ENCODE measurements around the gene MTMR12. TPM values are rescaled to one million over a fixed set of nuclear protein-coding genes. Genes with fewer than 3 reads are reported as not detected.
A peak's percentile ranks its signal among the peaks of the same experiment; 100 is the strongest.

The MTMR12 gene
- total and polyA plus RNA-seq, 2 of the 8 experiments (the other 6 are each of a cell fraction or from before 2014, with no cell fraction given) = 19.1 to 59.3 TPM

GRCh38 chr5:32223972-32224609 is 88.6 kb downstream of the MTMR12 start:
- Histone ChIP-seq H3K9me3 (ENCODE audit: insufficient read depth in 2 of 2, low read depth in 1 of 2, low read length in 1 of 2) (no peaks in the 10 kb centered on the region), H3K79me1 (ENCODE audit: low read depth, low read length) (no peaks in the 10 kb centered on the region), H4K20me1 (replicated peaks in 1 of 2; ENCODE audit: control insufficient read depth in 1 of 2, insufficient read depth in 2 of 2, low read length in 2 of 2) (no peaks in the 10 kb centered on the region), H3K27ac (ENCODE audit: low read depth, low read length) (no peak overlapping the region), H3K14ac (ENCODE audit: insufficient read length) (peak overlapping the region; percentile 92), H3K9ac (replicated peaks in 1 of 4; ENCODE audit: extremely low read depth in 1 of 4, low read depth in 3 of 4, low read length in 3 of 4) (no peak overlapping the region), H3K27me3 (replicated peaks in 1 of 4; ENCODE audit: control insufficient read depth in 3 of 4, extremely low read depth in 1 of 4, insufficient read depth in 3 of 4, low read length in 3 of 4) (no peaks in the 10 kb centered on the region), H2BK5ac (ENCODE audit: low read depth, low read length) (peak overlapping the region; percentile 82; the same call in 1 of the 2 replicates), H3K56ac (replicated peaks; ENCODE audit: insufficient read length, low read depth, low read length) (no peak overlapping the region), H4K5ac (ENCODE audit: insufficient read length, low read depth, low read length) (no peak overlapping the region), H4K8ac (ENCODE audit: extremely low read depth, insufficient read depth, low read length) (no peak overlapping the region), H3K18ac (ENCODE audit: extremely low read depth, low read length) (no peak overlapping the region; the same call in 1 of the 2 replicates), H3K4me2 (ENCODE audit: insufficient read depth in 1 of 2, low read depth in 2 of 2, low read length in 2 of 2) (peak overlapping the region in 1 of 2 experiments; percentile 38; a peak in 1 of 4 replicates), H3K4me3 (ENCODE audit: extremely low read depth in 1 of 4, insufficient read depth in 2 of 4, low read depth in 3 of 4, low read length in 4 of 4) (no peak overlapping the region), H2BK12ac (ENCODE audit: low read depth, low read length) (peak overlapping the region; percentile 86; the same call in 1 of the 2 replicates), H2BK20ac (ENCODE audit: low read length) (no peak overlapping the region), H3K4ac (replicated peaks; ENCODE audit: insufficient read length, low read depth, low read length) (peak overlapping the region; percentile 84), H3K23ac (ENCODE audit: insufficient read length) (peak overlapping the region; percentile 79), H2BK120ac (replicated peaks; ENCODE audit: low read depth, low read length) (peak overlapping the region; percentile 86), H3K23me2 (ENCODE audit: low read depth, low read length) (no peaks in the 10 kb centered on the region), H3K79me2 (ENCODE audit: control insufficient read depth in 1 of 2, insufficient read depth in 2 of 2, low read length in 2 of 2) (no peaks in the 10 kb centered on the region), H4K91ac (replicated peaks; ENCODE audit: insufficient read length, low read length) (peak overlapping the region; percentile 79), H2AK5ac (ENCODE audit: low read depth, low read length) (peak overlapping the region; percentile 94), H3K36me3 (ENCODE audit: control insufficient read depth in 2 of 4, insufficient read depth in 4 of 4, low read length in 3 of 4) (peaks cover 3 to 6% (median 4%) of the 10 kb centered on the region in 4 experiments; a peak in 3 of 8 replicates), H2BK15ac (ENCODE audit: low read length) (no peak overlapping the region), H3K4me1 (replicated peaks in 1 of 4; ENCODE audit: control insufficient read depth in 3 of 4, insufficient read depth in 4 of 4, low read length in 3 of 4) (no peaks in the 10 kb centered on the region), H2AFZ (ENCODE audit: low read length) (no peak overlapping the region)
- TF ChIP-seq MAX (IDR thresholded peaks at IDR 0.05) (no peak), PHF8 (conservative IDR thresholded peaks at IDR 0.05; ENCODE audit: low read depth, low read length) (no peak), CBX8 (IDR thresholded peaks at IDR 0.05; ENCODE audit: borderline replicate concordance, low read depth, low read length) (no peak), POLR2A (IDR thresholded peaks at IDR 0.05; ENCODE audit: control extremely low read depth in 1 of 2, low read depth in 2 of 2, low read length in 2 of 2) (no peak), MAFK (IDR thresholded peaks at IDR 0.05; ENCODE audit: low read depth, low read length) (peak; percentile 64; the same call in 1 of the 2 replicates), TEAD4 (IDR thresholded peaks at IDR 0.05; ENCODE audit: low read depth, low read length) (peak; percentile 91), SP1 (IDR thresholded peaks at IDR 0.05; ENCODE audit: low read depth, low read length) (peak; percentile 62; the same call in 1 of the 2 replicates)
- WGBS, 2 experiments (ENCODE audit: extremely low coverage in 1 of 2, insufficient coverage in 1 of 2, insufficient read length in 1 of 2, insufficient replicate concordance in 2 of 2, low coverage in 1 of 2, low lambda C conversion rate in 2 of 2, missing lambda C conversion rate in 1 of 2) = 73% methylated on average over 1 of the region's 1 CpG; no CpG with 5 or more reads in 1 of the 2 experiments
- DNase-seq (ENCODE audit: low read depth in 1 of 2, low spot score in 2 of 2) (peak in 1 of 2 experiments; percentile 56), FAIRE-seq (no peak)
- POLR2A ChIA-PET (ENCODE audit: partially characterized antibody) = interaction anchor here (0.6 to 1.0 kb wide), 2 partner anchors 50 to 94 kb away, joined by 3 read pairs; partner anchors contain the start of gene GOLPH3
- CTCF ChIA-PET (ENCODE audit: partially characterized antibody) = interaction anchor here (0.7 to 1.6 kb wide), 5 partner anchors 18 to 110 kb away, joined by 3 to 4 read pairs (median 3); no protein-coding TSS in a partner anchor

All from H1 (cell line).